HepG2 (cell line): ENCODE measurements around the gene SIGLEC1. TPM values are rescaled to one million over a fixed set of nuclear protein-coding genes. Genes with fewer than 3 reads are reported as not detected.

Experiments
- AHR ChIP-seq: IDR thresholded peaks from 2 replicates; pipeline ENCODE4 v1.6.1; 2018; ENCODE audit warnings: missing genetic modification reagents, missing compliant biosample characterization
- DNMT1 ChIP-seq: sonication (generic); formaldehyde crosslinking; IDR thresholded peaks from 2 replicates; pipeline ENCODE4 v1.5.1; 2020; ENCODE audit warnings: mild to moderate bottlenecking, missing genetic modification reagents
- JUN ChIP-seq: sonication (generic); formaldehyde crosslinking; IDR thresholded peaks from 2 replicates; pipeline ENCODE4 v1.4.0; 2020; ENCODE audit warnings: mild to moderate bottlenecking, missing genetic modification reagents
- KAT2B ChIP-seq: fragments of 150-350 bp; IDR thresholded peaks from 2 replicates; pipeline ENCODE4 v1.6.1; 2014; ENCODE audit warnings: low read depth, low read length, borderline replicate concordance
- KLF16 ChIP-seq, 2 experiments: sonication (generic) in 1 of 2; formaldehyde crosslinking in 1 of 2; IDR thresholded peaks; 2 replicates each; pipeline versions ENCODE4 v1.6.1 to v1.8.0; 2016 to 2023; ENCODE audit warnings: missing genetic modification reagents in 2 of 2, missing compliant biosample characterization in 1 of 2
- NFRKB ChIP-seq: fragments of 450-650 bp; IDR thresholded peaks from 2 replicates; pipeline ENCODE4 v1.6.1; 2017
- RFXAP ChIP-seq: sonication (generic); formaldehyde crosslinking; IDR thresholded peaks from 2 replicates; pipeline ENCODE4 v1.4.0; 2020; ENCODE audit warnings: missing genetic modification reagents, borderline replicate concordance
- RXRB ChIP-seq: IDR thresholded peaks from 2 replicates; pipeline ENCODE4 v1.6.1; 2016; ENCODE audit warnings: borderline replicate concordance, missing genetic modification reagents, missing compliant biosample characterization
- SALL1 ChIP-seq: sonication (generic); formaldehyde crosslinking; IDR thresholded peaks from 2 replicates; pipeline ENCODE4 v1.8.0; 2022; ENCODE audit warnings: mild to moderate bottlenecking, missing genetic modification reagents
- SMARCC2 ChIP-seq: fragments of 450-650 bp; IDR thresholded peaks from 2 replicates; pipeline ENCODE4 v1.6.1; 2017; ENCODE audit warnings: antibody characterized with exemption, mild to moderate bottlenecking
- SP140L ChIP-seq: sonication (generic); formaldehyde crosslinking; IDR thresholded peaks from 2 replicates; pipeline ENCODE4 v1.4.0; 2020; ENCODE audit warnings: missing genetic modification reagents, borderline replicate concordance
- ZBTB7B ChIP-seq: sonication (generic); formaldehyde crosslinking; IDR thresholded peaks from 2 replicates; pipeline ENCODE4 v1.4.0; 2020; ENCODE audit warnings: missing genetic modification reagents
- ZFX ChIP-seq: sonication (generic); formaldehyde crosslinking; IDR thresholded peaks from 2 replicates; pipeline ENCODE4 v1.4.0; 2020; ENCODE audit warnings: mild to moderate bottlenecking, low read depth, missing genetic modification reagents, moderate library complexity
- ZNF549 ChIP-seq: sonication (generic); formaldehyde crosslinking; IDR thresholded peaks from 2 replicates; pipeline ENCODE4 v1.5.0; 2020; ENCODE audit warnings: missing genetic modification reagents
- ZNF614 ChIP-seq: IDR thresholded peaks from 2 replicates; pipeline ENCODE4 v1.6.1; 2018; ENCODE audit warnings: missing biosample characterization, missing genetic modification reagents, inconsistent platforms, borderline replicate concordance
- polyA plus RNA-seq, 8 experiments: library from polyadenylated mRNA; depleted of rRNA in 3 of 8; stranded (reverse) in 7 of 8; unstranded in 1 of 8; fragments of >200 nt; fragmentation: Illumina TruSeq in 4 of 8; extraction: Trizol in 4 of 8; gene quantifications; 2 replicates each; pipeline versions ENCODE4 v1.2.1 to v1.2.3, GENCODE V29; 2011 to 2016; ENCODE audit warnings: low read depth in 4 of 8, missing spikeins in 1 of 8, mixed read lengths in 1 of 8; ENCODE audit not compliant: insufficient read depth in 1 of 8
- total RNA-seq, 5 experiments: library from RNA; depleted of rRNA; stranded (reverse); fragments of >200 nt; fragmentation: Illumina TruSeq; extraction: Trizol; gene quantifications; 2 replicates each; pipeline ENCODE4 v1.2.3, GENCODE V29; 2016; ENCODE audit warnings: low read depth in 1 of 5
- TF ChIP-seq, protein P1 (sequence below): sonication (generic); formaldehyde crosslinking; IDR thresholded peaks from 2 replicates; pipeline ENCODE4 v1.9.0; 2021; ENCODE audit warnings: missing genetic modification reagents, mild to moderate bottlenecking, borderline replicate concordance
- TF ChIP-seq, protein P2 (sequence below): sonication (generic); formaldehyde crosslinking; IDR thresholded peaks from 2 replicates; pipeline ENCODE4 v1.5.0; 2020; ENCODE audit warnings: mild to moderate bottlenecking, low read depth, missing genetic modification reagents, borderline replicate concordance
- TF ChIP-seq, protein P3 (sequence below): IDR thresholded peaks from 2 replicates; pipeline ENCODE4 v1.6.1; 2016; ENCODE audit warnings: low read depth, missing genetic modification reagents, missing compliant biosample characterization

The SIGLEC1 gene
- total and polyA plus RNA-seq, 2 of the 13 experiments (the other 11 are each of a cell fraction or from before 2014, with no cell fraction given): 0.01 TPM; not detected in 1

DNA sequence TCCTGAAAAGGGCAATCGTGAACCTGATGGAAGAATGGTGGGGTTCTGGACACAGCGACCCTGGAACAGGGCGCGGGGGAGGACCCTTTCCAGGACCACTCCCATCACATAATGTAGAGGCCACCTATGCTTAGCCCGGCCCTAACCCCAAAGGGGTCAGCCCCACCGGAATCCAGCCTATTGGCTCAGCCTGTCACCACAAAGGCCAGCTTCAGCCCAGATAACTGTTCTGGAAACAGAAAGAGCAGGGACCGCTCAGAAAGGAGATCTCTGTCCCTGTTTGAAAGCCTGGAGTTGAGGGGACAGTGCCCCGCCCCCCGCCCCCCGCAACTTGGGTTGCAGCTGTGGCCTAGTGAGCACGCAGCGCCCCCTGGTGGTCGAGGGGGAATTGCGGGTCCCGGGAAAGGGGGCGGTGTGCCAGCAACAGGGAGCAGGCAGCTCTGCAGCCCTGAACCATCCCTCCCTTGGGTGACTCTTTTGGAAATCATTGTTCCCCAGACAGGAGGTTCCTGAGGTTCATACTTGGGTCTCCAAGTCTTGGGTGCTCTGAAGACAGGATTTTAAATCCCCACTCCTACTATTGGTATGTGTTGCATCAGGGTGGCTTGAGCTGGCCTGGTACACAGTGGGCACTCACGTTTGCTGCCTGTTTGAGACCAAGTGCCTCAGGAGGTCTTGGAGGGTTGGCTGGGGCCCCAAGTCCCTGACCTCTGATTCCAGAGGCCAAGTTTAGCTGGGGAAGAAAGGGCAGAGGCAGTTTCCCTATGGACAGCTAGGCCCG is 1.5 kb downstream of the SIGLEC1 start (continued):
- peak; percentile 55; the same call in 1 of the 2 replicates for TF ChIP-seq ZFX (CRISPR knock-in tag)
- TF ChIP-seq DNMT1 (CRISPR knock-in tag): no peak
- TF ChIP-seq AHR: peak; percentile 53; the same call in 1 of the 2 replicates
- TF ChIP-seq ZNF614 (CRISPR knock-in tag): peak; percentile 53; the same call in 1 of the 2 replicates
- peak; percentile 30; the same call in 1 of the 2 replicates for TF ChIP-seq RFXAP (CRISPR knock-in tag)
- no peak for TF ChIP-seq JUN (CRISPR knock-in tag)
- TF ChIP-seq SMARCC2: no peak
- TF ChIP-seq, protein P1, sequence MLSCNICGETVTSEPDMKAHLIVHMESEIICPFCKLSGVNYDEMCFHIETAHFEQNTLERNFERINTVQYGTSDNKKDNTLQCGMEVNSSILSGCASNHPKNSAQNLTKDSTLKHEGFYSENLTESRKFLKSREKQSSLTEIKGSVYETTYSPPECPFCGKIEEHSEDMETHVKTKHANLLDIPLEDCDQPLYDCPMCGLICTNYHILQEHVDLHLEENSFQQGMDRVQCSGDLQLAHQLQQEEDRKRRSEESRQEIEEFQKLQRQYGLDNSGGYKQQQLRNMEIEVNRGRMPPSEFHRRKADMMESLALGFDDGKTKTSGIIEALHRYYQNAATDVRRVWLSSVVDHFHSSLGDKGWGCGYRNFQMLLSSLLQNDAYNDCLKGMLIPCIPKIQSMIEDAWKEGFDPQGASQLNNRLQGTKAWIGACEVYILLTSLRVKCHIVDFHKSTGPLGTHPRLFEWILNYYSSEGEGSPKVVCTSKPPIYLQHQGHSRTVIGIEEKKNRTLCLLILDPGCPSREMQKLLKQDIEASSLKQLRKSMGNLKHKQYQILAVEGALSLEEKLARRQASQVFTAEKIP (CRISPR knock-in tag): no peak
- peak in 1 of 2 experiments; percentile 68; a peak in 1 of 4 replicates for TF ChIP-seq KLF16 (CRISPR knock-in tag; IDR thresholded peaks at IDR 0.05)
- TF ChIP-seq NFRKB: no peak
- no peak for TF ChIP-seq KAT2B
- TF ChIP-seq SP140L (CRISPR knock-in tag): no peak
- TF ChIP-seq, protein P2, sequence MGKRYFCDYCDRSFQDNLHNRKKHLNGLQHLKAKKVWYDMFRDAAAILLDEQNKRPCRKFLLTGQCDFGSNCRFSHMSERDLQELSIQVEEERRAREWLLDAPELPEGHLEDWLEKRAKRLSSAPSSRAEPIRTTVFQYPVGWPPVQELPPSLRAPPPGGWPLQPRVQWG (CRISPR knock-in tag): no peak
- peak; percentile 52; the same call in 1 of the 2 replicates for TF ChIP-seq RXRB (CRISPR knock-in tag)
- TF ChIP-seq ZNF549 (CRISPR knock-in tag): no peak
- TF ChIP-seq, protein P3, sequence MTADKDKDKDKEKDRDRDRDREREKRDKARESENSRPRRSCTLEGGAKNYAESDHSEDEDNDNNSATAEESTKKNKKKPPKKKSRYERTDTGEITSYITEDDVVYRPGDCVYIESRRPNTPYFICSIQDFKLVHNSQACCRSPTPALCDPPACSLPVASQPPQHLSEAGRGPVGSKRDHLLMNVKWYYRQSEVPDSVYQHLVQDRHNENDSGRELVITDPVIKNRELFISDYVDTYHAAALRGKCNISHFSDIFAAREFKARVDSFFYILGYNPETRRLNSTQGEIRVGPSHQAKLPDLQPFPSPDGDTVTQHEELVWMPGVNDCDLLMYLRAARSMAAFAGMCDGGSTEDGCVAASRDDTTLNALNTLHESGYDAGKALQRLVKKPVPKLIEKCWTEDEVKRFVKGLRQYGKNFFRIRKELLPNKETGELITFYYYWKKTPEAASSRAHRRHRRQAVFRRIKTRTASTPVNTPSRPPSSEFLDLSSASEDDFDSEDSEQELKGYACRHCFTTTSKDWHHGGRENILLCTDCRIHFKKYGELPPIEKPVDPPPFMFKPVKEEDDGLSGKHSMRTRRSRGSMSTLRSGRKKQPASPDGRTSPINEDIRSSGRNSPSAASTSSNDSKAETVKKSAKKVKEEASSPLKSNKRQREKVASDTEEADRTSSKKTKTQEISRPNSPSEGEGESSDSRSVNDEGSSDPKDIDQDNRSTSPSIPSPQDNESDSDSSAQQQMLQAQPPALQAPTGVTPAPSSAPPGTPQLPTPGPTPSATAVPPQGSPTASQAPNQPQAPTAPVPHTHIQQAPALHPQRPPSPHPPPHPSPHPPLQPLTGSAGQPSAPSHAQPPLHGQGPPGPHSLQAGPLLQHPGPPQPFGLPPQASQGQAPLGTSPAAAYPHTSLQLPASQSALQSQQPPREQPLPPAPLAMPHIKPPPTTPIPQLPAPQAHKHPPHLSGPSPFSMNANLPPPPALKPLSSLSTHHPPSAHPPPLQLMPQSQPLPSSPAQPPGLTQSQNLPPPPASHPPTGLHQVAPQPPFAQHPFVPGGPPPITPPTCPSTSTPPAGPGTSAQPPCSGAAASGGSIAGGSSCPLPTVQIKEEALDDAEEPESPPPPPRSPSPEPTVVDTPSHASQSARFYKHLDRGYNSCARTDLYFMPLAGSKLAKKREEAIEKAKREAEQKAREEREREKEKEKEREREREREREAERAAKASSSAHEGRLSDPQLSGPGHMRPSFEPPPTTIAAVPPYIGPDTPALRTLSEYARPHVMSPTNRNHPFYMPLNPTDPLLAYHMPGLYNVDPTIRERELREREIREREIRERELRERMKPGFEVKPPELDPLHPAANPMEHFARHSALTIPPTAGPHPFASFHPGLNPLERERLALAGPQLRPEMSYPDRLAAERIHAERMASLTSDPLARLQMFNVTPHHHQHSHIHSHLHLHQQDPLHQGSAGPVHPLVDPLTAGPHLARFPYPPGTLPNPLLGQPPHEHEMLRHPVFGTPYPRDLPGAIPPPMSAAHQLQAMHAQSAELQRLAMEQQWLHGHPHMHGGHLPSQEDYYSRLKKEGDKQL (CRISPR knock-in tag): no peak
- peak; percentile 79 for TF ChIP-seq ZBTB7B (CRISPR knock-in tag)
- TF ChIP-seq SALL1 (CRISPR knock-in tag): peak; percentile 57; the same call in 1 of the 2 replicates
